BJ (cell line): Measurements from ENCODE around the gene ZNF729. TPM values are rescaled to one million over a fixed set of nuclear protein-coding genes. Genes with fewer than 3 reads are reported as not detected.

Experiments used
- CTCF ChIA-PET: fragments of 350-600 bp; formaldehyde crosslinking; extraction: SDS; loops from one replicate; lab custom pipeline; 2021; ENCODE audit warnings: antibody characterized with exemption, inconsistent platforms; lab: Yijun Ruan, JAX
- POLR2A ChIA-PET: fragments of 300-600 bp; sonication (Branson Sonifier 250); formaldehyde crosslinking; extraction: SDS; loops from one replicate; lab custom pipeline; 2021; ENCODE audit warnings: antibody characterized with exemption; lab: Charles Lee
- DNase-seq: peaks from one replicate; pipeline ENCODE4 v3.0.0-alpha.2; 2011; ENCODE audit warnings: low read depth
- H3K27me3 ChIP-seq: 2 replicates; pipeline ENCODE4 v1.6.0; 2011; ENCODE audit warnings: low read length; ENCODE audit not compliant: control insufficient read depth, insufficient read depth
- H3K36me3 ChIP-seq: 2 replicates; pipeline ENCODE4 v1.5.1; 2011; ENCODE audit warnings: low read length; ENCODE audit not compliant: control insufficient read depth, insufficient read depth
- H3K4me3 ChIP-seq: 2 replicates; pipeline ENCODE4 v1.5.1; 2011; ENCODE audit warnings: low read depth, mild to moderate bottlenecking, control low read depth, low read length
- CTCF ChIP-seq: IDR thresholded peaks from 2 replicates; pipeline ENCODE4 v1.5.1; 2011; ENCODE audit warnings: low read depth, mild to moderate bottlenecking, control low read depth, inconsistent platforms, low read length, moderate library complexity; ENCODE audit not compliant: insufficient read depth
- polyA minus RNA-seq: library from RNA; depleted of rRNA, polyadenylated mRNA; stranded (reverse); fragments of >200 nt; gene quantifications from 2 replicates; pipeline ENCODE4 v1.2.3, GENCODE V29; 2011; rRNA and poly(A)+ RNA removed
- polyA plus RNA-seq: library from polyadenylated mRNA; depleted of rRNA; stranded (reverse); fragments of >200 nt; gene quantifications from 2 replicates; pipeline ENCODE4 v1.2.3, GENCODE V29; 2011; rRNA removed

Gene ZNF729
- not detected in 2 replicates for polyA plus RNA-seq
- not detected in 2 replicates for polyA minus RNA-seq

GRCh38 chr19:22286151-22286810 lies at the start of gene ZNF729:
Gene ZNF729 (plus strand): TSS chr19:22286441. CDS start chr19:22286526, 85 bp downstream.
- no peak for TF ChIP-seq CTCF
- CTCF ChIA-PET: no interaction called here
- no peaks in the 10 kb centered on the region for H3K27me3 ChIP-seq
- H3K4me3 ChIP-seq: no peak within 1 kb of the TSS
- DNase-seq: no peak
- POLR2A ChIA-PET: no interaction called here
- no peaks in the 10 kb centered on the region for H3K36me3 ChIP-seq

- ChIA-PET POLR2A (no interaction called here), CTCF (no interaction called here)
- Histone ChIP-seq H3K4me3 (no peak overlapping the region), H3K27me3 (no peaks in the 10 kb centered on the region), H3K36me3 (no peaks in the 10 kb centered on the region)
- DNase-seq: no peak
- no peak for TF ChIP-seq CTCF
These were observed 29.4 kb upstream of the ZNF729 start for GRCh38 chr19:22256856-22257255.

- Histone ChIP-seq H3K4me3 (no peak overlapping the region), H3K36me3 (no peaks in the 10 kb centered on the region), H3K27me3 (no peaks in the 10 kb centered on the region)
- TF ChIP-seq CTCF: no peak
- ChIA-PET POLR2A (no interaction called here), CTCF (no interaction called here)
- no peak for DNase-seq
These were observed 28.9 kb upstream of the ZNF729 start for GRCh38 chr19:22257381-22257780.

GRCh38 chr19:22257916-22258315 lies 28.3 kb upstream of the ZNF729 start:
- H3K4me3 ChIP-seq: no peak overlapping the region
- no peaks in the 10 kb centered on the region for H3K36me3 ChIP-seq
- TF ChIP-seq CTCF: no peak
- no peak for DNase-seq
- POLR2A ChIA-PET: no interaction called here
- CTCF ChIA-PET: no interaction called here
- H3K27me3 ChIP-seq: no peaks in the 10 kb centered on the region

GRCh38 chr19:22260499-22260898 lies 25.7 kb upstream of the ZNF729 start:
- no peak for DNase-seq
- CTCF ChIA-PET: no interaction called here
- no peaks in the 10 kb centered on the region for H3K27me3 ChIP-seq
- H3K36me3 ChIP-seq: no peaks in the 10 kb centered on the region
- no peak overlapping the region for H3K4me3 ChIP-seq
- POLR2A ChIA-PET: no interaction called here
- no peak for TF ChIP-seq CTCF
